ENCODE data around the gene TRIM63.

The TRIM63 gene

GRCh38 chr1:26059906-26060305, 7.5 kb downstream of the TRIM63 start:
- H3K4me3 ChIP-seq (ENCODE audit: low read length in 2 of 2), result no peak overlapping the region

GRCh38 chr1:26058052-26058595, 9.3 kb downstream of the TRIM63 start:
- no peaks in the 10 kb centered on the region for H3K9me3 ChIP-seq (ENCODE audit: control insufficient read depth in 2 of 2, low read length in 2 of 2)
- H3K27me3 ChIP-seq (ENCODE audit: control insufficient read depth in 2 of 2, insufficient read depth in 2 of 2, low read length in 2 of 2), result peaks cover 0 to 7% of the 10 kb centered on the region in 2 donors
- no peaks in the 10 kb centered on the region for H3K36me3 ChIP-seq (ENCODE audit: control insufficient read depth in 2 of 2, insufficient read depth in 2 of 2, low read length in 2 of 2)
- H3K4me1 ChIP-seq (ENCODE audit: control insufficient read depth in 2 of 2, insufficient read depth in 2 of 2, low read length in 2 of 2), result no peaks in the 10 kb centered on the region
- H3K9ac ChIP-seq (ENCODE audit: low read depth in 1 of 2, low read length in 2 of 2), result no peak overlapping the region
- H3K4me3 ChIP-seq (ENCODE audit: low read length in 2 of 2), result no peak overlapping the region
- H3K27ac ChIP-seq (ENCODE audit: low read depth in 2 of 2, low read length in 2 of 2), result no peak overlapping the region

More at GRCh38 chr1:26059906-26060305, 7.5 kb downstream of the TRIM63 start:
- Histone ChIP-seq H3K9ac (ENCODE audit: low read depth in 1 of 2, low read length in 2 of 2) (no peak overlapping the region), H3K36me3 (ENCODE audit: control insufficient read depth in 2 of 2, insufficient read depth in 2 of 2, low read length in 2 of 2) (no peaks in the 10 kb centered on the region), H3K9me3 (ENCODE audit: control insufficient read depth in 2 of 2, low read length in 2 of 2) (no peaks in the 10 kb centered on the region), H3K27ac (ENCODE audit: low read depth in 2 of 2, low read length in 2 of 2) (no peak overlapping the region), H3K4me1 (ENCODE audit: control insufficient read depth in 2 of 2, insufficient read depth in 2 of 2, low read length in 2 of 2) (no peaks in the 10 kb centered on the region), H3K27me3 (ENCODE audit: control insufficient read depth in 2 of 2, insufficient read depth in 2 of 2, low read length in 2 of 2) (peaks cover 0 to 3% of the 10 kb centered on the region in 2 donors)

GRCh38 chr1:26057189-26057588, 10.2 kb downstream of the TRIM63 start:
- H3K4me3 ChIP-seq (ENCODE audit: low read length in 2 of 2), result no peak overlapping the region
- H3K36me3 ChIP-seq (ENCODE audit: control insufficient read depth in 2 of 2, insufficient read depth in 2 of 2, low read length in 2 of 2), result no peaks in the 10 kb centered on the region

GRCh38 chr1:26055041-26055440, 12.4 kb downstream of the TRIM63 start:
- Histone ChIP-seq H3K4me3 (ENCODE audit: low read length in 2 of 2) (no peak overlapping the region), H3K9me3 (ENCODE audit: control insufficient read depth in 2 of 2, low read length in 2 of 2) (no peaks in the 10 kb centered on the region), H3K27me3 (ENCODE audit: control insufficient read depth in 2 of 2, insufficient read depth in 2 of 2, low read length in 2 of 2) (peaks cover 7 to 8% of the 10 kb centered on the region in 2 donors), H3K27ac (ENCODE audit: low read depth in 2 of 2, low read length in 2 of 2) (no peak overlapping the region), H3K36me3 (ENCODE audit: control insufficient read depth in 2 of 2, insufficient read depth in 2 of 2, low read length in 2 of 2) (no peaks in the 10 kb centered on the region), H3K4me1 (ENCODE audit: control insufficient read depth in 2 of 2, insufficient read depth in 2 of 2, low read length in 2 of 2) (peaks cover 0 to under 1% of the 10 kb centered on the region in 2 donors), H3K9ac (ENCODE audit: low read depth in 1 of 2, low read length in 2 of 2) (no peak overlapping the region)

More at GRCh38 chr1:26057189-26057588, 10.2 kb downstream of the TRIM63 start:
- Histone ChIP-seq H3K4me1 (ENCODE audit: control insufficient read depth in 2 of 2, insufficient read depth in 2 of 2, low read length in 2 of 2) (no peaks in the 10 kb centered on the region), H3K27ac (ENCODE audit: low read depth in 2 of 2, low read length in 2 of 2) (no peak overlapping the region), H3K27me3 (ENCODE audit: control insufficient read depth in 2 of 2, insufficient read depth in 2 of 2, low read length in 2 of 2) (peaks cover under 1 to 7% of the 10 kb centered on the region in 2 donors), H3K9ac (ENCODE audit: low read depth in 1 of 2, low read length in 2 of 2) (no peak overlapping the region), H3K9me3 (ENCODE audit: control insufficient read depth in 2 of 2, low read length in 2 of 2) (no peaks in the 10 kb centered on the region)

GRCh38 chr1:26053718-26054560, 13.5 kb downstream of the TRIM63 start:
- H3K4me1 ChIP-seq (ENCODE audit: control insufficient read depth in 2 of 2, insufficient read depth in 2 of 2, low read length in 2 of 2), result peaks cover 8 to 9% of the 10 kb centered on the region in 2 donors
- H3K27ac ChIP-seq (ENCODE audit: low read depth in 2 of 2, low read length in 2 of 2), result no peak overlapping the region
- H3K27me3 ChIP-seq (ENCODE audit: control insufficient read depth in 2 of 2, insufficient read depth in 2 of 2, low read length in 2 of 2), result peaks cover 4 to 8% of the 10 kb centered on the region in 2 donors
- no peak overlapping the region for H3K4me3 ChIP-seq (ENCODE audit: low read length in 2 of 2)
- H3K36me3 ChIP-seq (ENCODE audit: control insufficient read depth in 2 of 2, insufficient read depth in 2 of 2, low read length in 2 of 2), result no peaks in the 10 kb centered on the region
- H3K9me3 ChIP-seq (ENCODE audit: control insufficient read depth in 2 of 2, low read length in 2 of 2), result no peaks in the 10 kb centered on the region
- no peak overlapping the region for H3K9ac ChIP-seq (ENCODE audit: low read depth in 1 of 2, low read length in 2 of 2)

- no peak overlapping the region for H3K27ac ChIP-seq (ENCODE audit: low read depth in 2 of 2, low read length in 2 of 2)
- H3K27me3 ChIP-seq (ENCODE audit: control insufficient read depth in 2 of 2, insufficient read depth in 2 of 2, low read length in 2 of 2), result peaks cover 19 to 23% of the 10 kb centered on the region in 2 donors
- H3K4me1 ChIP-seq (ENCODE audit: control insufficient read depth in 2 of 2, insufficient read depth in 2 of 2, low read length in 2 of 2), result peaks cover 8 to 11% of the 10 kb centered on the region in 2 donors
- H3K9me3 ChIP-seq (ENCODE audit: control insufficient read depth in 2 of 2, low read length in 2 of 2), result no peaks in the 10 kb centered on the region
- H3K36me3 ChIP-seq (ENCODE audit: control insufficient read depth in 2 of 2, insufficient read depth in 2 of 2, low read length in 2 of 2), result no peaks in the 10 kb centered on the region
- no peak overlapping the region for H3K4me3 ChIP-seq (ENCODE audit: low read length in 2 of 2)
- no peak overlapping the region for H3K9ac ChIP-seq (ENCODE audit: low read depth in 1 of 2, low read length in 2 of 2)
Observed at GRCh38 chr1:26050248-26050640, 17.2 kb downstream of the TRIM63 start.

GRCh38 chr1:26049531-26050247, 17.7 kb downstream of the TRIM63 start:
- Histone ChIP-seq H3K9me3 (ENCODE audit: control insufficient read depth in 2 of 2, low read length in 2 of 2) (no peaks in the 10 kb centered on the region), H3K4me1 (ENCODE audit: control insufficient read depth in 2 of 2, insufficient read depth in 2 of 2, low read length in 2 of 2) (peaks cover 8 to 11% of the 10 kb centered on the region in 2 donors), H3K36me3 (ENCODE audit: control insufficient read depth in 2 of 2, insufficient read depth in 2 of 2, low read length in 2 of 2) (no peaks in the 10 kb centered on the region), H3K27ac (ENCODE audit: low read depth in 2 of 2, low read length in 2 of 2) (no peak overlapping the region), H3K4me3 (ENCODE audit: low read length in 2 of 2) (no peak overlapping the region), H3K9ac (ENCODE audit: low read depth in 1 of 2, low read length in 2 of 2) (no peak overlapping the region), H3K27me3 (ENCODE audit: control insufficient read depth in 2 of 2, insufficient read depth in 2 of 2, low read length in 2 of 2) (peaks cover 25 to 28% of the 10 kb centered on the region in 2 donors)

- Histone ChIP-seq H3K36me3 (ENCODE audit: control insufficient read depth in 2 of 2, insufficient read depth in 2 of 2, low read length in 2 of 2) (no peaks in the 10 kb centered on the region), H3K4me1 (ENCODE audit: control insufficient read depth in 2 of 2, insufficient read depth in 2 of 2, low read length in 2 of 2) (peaks cover 8 to 11% of the 10 kb centered on the region in 2 donors), H3K4me3 (ENCODE audit: low read length in 2 of 2) (no peak overlapping the region), H3K27ac (ENCODE audit: low read depth in 2 of 2, low read length in 2 of 2) (no peak overlapping the region), H3K9ac (ENCODE audit: low read depth in 1 of 2, low read length in 2 of 2) (no peak overlapping the region), H3K27me3 (ENCODE audit: control insufficient read depth in 2 of 2, insufficient read depth in 2 of 2, low read length in 2 of 2) (peaks cover 35 to 36% of the 10 kb centered on the region in 2 donors), H3K9me3 (ENCODE audit: control insufficient read depth in 2 of 2, low read length in 2 of 2) (no peaks in the 10 kb centered on the region)
Observed at GRCh38 chr1:26047278-26047874, 20.1 kb downstream of the TRIM63 start.

GRCh38 chr1:26046246-26047095, 21.0 kb downstream of the TRIM63 start:
- Histone ChIP-seq H3K27me3 (ENCODE audit: control insufficient read depth in 2 of 2, insufficient read depth in 2 of 2, low read length in 2 of 2) (peaks cover 35 to 36% of the 10 kb centered on the region in 2 donors), H3K9me3 (ENCODE audit: control insufficient read depth in 2 of 2, low read length in 2 of 2) (no peaks in the 10 kb centered on the region), H3K36me3 (ENCODE audit: control insufficient read depth in 2 of 2, insufficient read depth in 2 of 2, low read length in 2 of 2) (no peaks in the 10 kb centered on the region), H3K9ac (ENCODE audit: low read depth in 1 of 2, low read length in 2 of 2) (no peak overlapping the region), H3K4me3 (ENCODE audit: low read length in 2 of 2) (peak overlapping the region in 1 of 2 donors; percentile 15), H3K4me1 (ENCODE audit: control insufficient read depth in 2 of 2, insufficient read depth in 2 of 2, low read length in 2 of 2) (peaks cover 8 to 11% of the 10 kb centered on the region in 2 donors), H3K27ac (ENCODE audit: low read depth in 2 of 2, low read length in 2 of 2) (no peak overlapping the region)
